GM12892 (cell line): ENCODE data around the gene NNMT.

Experiments
- POLR2A ChIP-seq: IDR thresholded peaks from 2 replicates; pipeline ENCODE4 v1.6.1; 2011; ENCODE audit warnings: low read depth, low read length, control low read depth
- POLR2AphosphoS5 ChIP-seq: IDR thresholded peaks from 2 replicates; pipeline ENCODE4 v1.6.1; 2011; ENCODE audit warnings: low read depth, low read length, control low read depth

DNA sequence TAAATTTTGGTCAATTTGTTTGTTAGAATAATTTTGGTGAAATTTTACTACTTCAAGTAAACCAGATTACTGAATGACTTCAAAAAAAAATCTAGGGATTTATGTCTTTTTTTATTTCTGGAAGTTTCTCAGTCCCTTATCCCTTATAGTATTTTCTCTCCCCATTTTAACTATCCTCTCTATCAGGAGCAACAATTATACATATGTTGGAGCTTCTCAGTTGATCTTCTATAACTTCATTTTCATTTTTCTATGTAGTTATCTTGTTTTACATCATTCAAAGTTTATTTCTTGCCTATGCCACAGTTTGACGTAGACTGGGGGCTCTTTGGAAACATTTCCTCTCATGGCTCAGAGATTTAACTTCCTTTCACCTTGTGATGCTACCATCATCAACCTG, 34.2 kb downstream of the NNMT start:
- TF ChIP-seq POLR2A (no peak), POLR2AphosphoS5 (no peak)
